Tibial nerve (tissue), 4 donors: ENCODE data around the gene EP300.

Source experiments
- EP300 ChIP-seq, 2 donors: sonication (generic); formaldehyde crosslinking; IDR thresholded peaks; one replicate each; pipeline ENCODE4 v1.6.1; 2017; ENCODE audit warnings: antibody characterized with exemption in 2 of 2, mild to moderate bottlenecking in 1 of 2
- POLR2A ChIP-seq, 2 donors: fragments of 450-650 bp; IDR thresholded peaks; one replicate each; pipeline ENCODE4 v1.6.1; 2017; ENCODE audit warnings: antibody characterized with exemption in 2 of 2, mild to moderate bottlenecking in 2 of 2, moderate library complexity in 2 of 2
- TF ChIP-seq, protein P1 (sequence below), 5 experiments: fragments of 200-600 bp in 3 of 5; fragments of 450-650 bp in 2 of 5; sonication (generic) in 3 of 5; IDR thresholded peaks; one replicate each; pipeline ENCODE4 v1.5.1; 2016 to 2019; ENCODE audit warnings: antibody characterized with exemption in 5 of 5, mild to moderate bottlenecking in 3 of 5, moderate library complexity in 2 of 5

- TF ChIP-seq, protein P1, sequence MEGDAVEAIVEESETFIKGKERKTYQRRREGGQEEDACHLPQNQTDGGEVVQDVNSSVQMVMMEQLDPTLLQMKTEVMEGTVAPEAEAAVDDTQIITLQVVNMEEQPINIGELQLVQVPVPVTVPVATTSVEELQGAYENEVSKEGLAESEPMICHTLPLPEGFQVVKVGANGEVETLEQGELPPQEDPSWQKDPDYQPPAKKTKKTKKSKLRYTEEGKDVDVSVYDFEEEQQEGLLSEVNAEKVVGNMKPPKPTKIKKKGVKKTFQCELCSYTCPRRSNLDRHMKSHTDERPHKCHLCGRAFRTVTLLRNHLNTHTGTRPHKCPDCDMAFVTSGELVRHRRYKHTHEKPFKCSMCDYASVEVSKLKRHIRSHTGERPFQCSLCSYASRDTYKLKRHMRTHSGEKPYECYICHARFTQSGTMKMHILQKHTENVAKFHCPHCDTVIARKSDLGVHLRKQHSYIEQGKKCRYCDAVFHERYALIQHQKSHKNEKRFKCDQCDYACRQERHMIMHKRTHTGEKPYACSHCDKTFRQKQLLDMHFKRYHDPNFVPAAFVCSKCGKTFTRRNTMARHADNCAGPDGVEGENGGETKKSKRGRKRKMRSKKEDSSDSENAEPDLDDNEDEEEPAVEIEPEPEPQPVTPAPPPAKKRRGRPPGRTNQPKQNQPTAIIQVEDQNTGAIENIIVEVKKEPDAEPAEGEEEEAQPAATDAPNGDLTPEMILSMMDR (IDR thresholded peaks at IDR 0.05) = peak in 2 of 5 experiments; percentile 5 to 28
- TF ChIP-seq POLR2A (IDR thresholded peaks at IDR 0.05) = peak; percentile 86 to 96
- TF ChIP-seq EP300 (IDR thresholded peaks at IDR 0.05) = peak; percentile 79 to 99
Observed at GRCh38 chr22:41091132-41092022, 1.0 kb upstream of the EP300 start.
